ENCODE results near the gene CKS1B.
A peak's percentile ranks its signal among the peaks of the same experiment; 100 is the strongest.

Gene CKS1B

DNA sequence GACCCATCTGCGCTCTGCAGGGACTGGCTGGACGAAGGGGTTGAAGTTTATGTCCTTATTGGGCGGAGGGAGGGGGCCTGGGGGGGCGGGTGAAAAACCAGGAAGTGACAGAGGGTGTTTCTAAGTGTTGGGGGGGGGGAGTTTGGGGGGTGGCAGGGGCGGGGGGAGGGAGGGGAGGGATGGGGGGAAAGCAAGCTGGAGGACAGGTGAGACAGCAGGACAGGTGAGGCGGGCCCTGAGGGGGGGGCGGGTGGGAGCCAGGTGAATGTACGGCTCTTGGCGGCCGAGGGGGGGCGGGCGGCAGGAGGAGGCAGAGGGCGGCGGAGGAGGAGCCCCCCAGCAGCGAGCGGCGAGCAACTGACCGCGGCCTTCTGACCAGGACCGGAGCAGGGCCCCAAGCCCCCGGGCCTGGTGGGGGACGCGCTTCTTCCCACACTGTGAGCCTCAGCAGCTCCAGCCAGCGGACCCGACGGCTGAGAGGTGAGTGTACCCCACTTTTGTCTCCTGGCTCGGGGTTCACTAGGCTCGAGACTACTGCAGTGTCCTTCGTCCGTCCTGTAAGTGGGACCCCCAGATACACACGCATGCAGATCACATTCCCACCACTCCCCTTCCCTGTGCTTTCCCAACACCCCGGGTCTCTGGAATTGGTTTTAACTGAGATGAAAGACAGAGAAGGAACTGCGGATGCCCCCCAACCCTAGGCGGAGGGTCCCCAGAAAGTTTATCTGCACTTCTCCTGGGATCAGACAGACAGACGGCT, 28.2 kb downstream of the CKS1B start, which contains the start of gene ZBTB7B:
Gene ZBTB7B, plus strand, starts transcription at position 339 of the 763 bp plus-strand sequence. CDS start 11,859 bp downstream, outside the sequence.
- peak within 1 kb of the TSS; percentile 93 for H3K4me2 ChIP-seq (ENCODE audit: low read length, poor library complexity, severe bottlenecking)
- peak within 1 kb of the TSS; percentile 98 for H3K18ac ChIP-seq (ENCODE audit: low read depth in 1 of 2, low read length in 2 of 2)
- peaks cover 39% of the 10 kb centered on the region for H3K4me1 ChIP-seq (ENCODE audit: control insufficient read depth, insufficient read depth, low read depth, low read length)
- peak within 1 kb of the TSS; percentile 93 for H3K27ac ChIP-seq (ENCODE audit: low read length, poor library complexity, severe bottlenecking)
- peak within 1 kb of the TSS; percentile 94 for H4K8ac ChIP-seq (ENCODE audit: low read length)
- H2BK120ac ChIP-seq (ENCODE audit: low read depth, low read length), result peak within 1 kb of the TSS; percentile 98
- peak within 1 kb of the TSS; percentile 93 for H2BK15ac ChIP-seq (ENCODE audit: low read depth, poor library complexity, severe bottlenecking)
- peaks cover 3 to 21% of the 10 kb centered on the region in 2 experiments for H3K36me3 ChIP-seq (ENCODE audit: control insufficient read depth in 1 of 2, insufficient read depth in 2 of 2, low read depth in 1 of 2, low read length in 2 of 2)
- no peak within 1 kb of the TSS for H2AFZ ChIP-seq (ENCODE audit: low read depth, low read length)
- H2AK5ac ChIP-seq (ENCODE audit: low read length, severe bottlenecking), result peak within 1 kb of the TSS; percentile 55
- H2BK5ac ChIP-seq (ENCODE audit: low read depth, low read length, poor library complexity, severe bottlenecking), result peak within 1 kb of the TSS; percentile 92
- H3K79me1 ChIP-seq (replicated peaks; ENCODE audit: low read length, poor library complexity, severe bottlenecking), result peaks cover 16% of the 10 kb centered on the region
- H3K4ac ChIP-seq (ENCODE audit: low read depth in 1 of 2, low read length in 2 of 2), result peak within 1 kb of the TSS; percentile 89
- H3K4me3 ChIP-seq (ENCODE audit: insufficient read depth in 1 of 2, low read depth in 1 of 2, low read length in 2 of 2), result peak within 1 kb of the TSS; percentile 83 to 100
- H2BK12ac ChIP-seq (ENCODE audit: low read length in 2 of 2), result peak within 1 kb of the TSS; percentile 46 to 94
- no peaks in the 10 kb centered on the region for H3K9me3 ChIP-seq (ENCODE audit: control insufficient read depth, low read length)
- H3K23ac ChIP-seq (ENCODE audit: low read length in 2 of 2), result peak within 1 kb of the TSS in 1 of 2 experiments; percentile 86
- WGBS, result under 1% methylated on average over 19 of the region's 35 CpGs
- H3K9ac ChIP-seq (ENCODE audit: low read length), result peak within 1 kb of the TSS; percentile 96
- peak; percentile 66 for DNase-seq
- H3K14ac ChIP-seq (ENCODE audit: low read length in 2 of 2), result peak within 1 kb of the TSS in 1 of 2 experiments; percentile 97
- H3K27me3 ChIP-seq (ENCODE audit: control insufficient read depth in 1 of 2, insufficient read depth in 1 of 2, low read length in 2 of 2), result no peaks in the 10 kb centered on the region
- peak within 1 kb of the TSS; percentile 97 for H4K91ac ChIP-seq (ENCODE audit: low read length)

GRCh38 chr1:155003227-155003765, 28.8 kb downstream of the CKS1B start:
- peak overlapping the region; percentile 87 for H3K27ac ChIP-seq (ENCODE audit: low read length, poor library complexity, severe bottlenecking)
- no peak overlapping the region for H2AFZ ChIP-seq (ENCODE audit: low read depth, low read length)
- no peaks in the 10 kb centered on the region for H3K27me3 ChIP-seq (ENCODE audit: control insufficient read depth in 1 of 2, insufficient read depth in 1 of 2, low read length in 2 of 2)
- under 1% methylated on average over 15 of the region's 37 CpGs for WGBS
- peaks cover 15% of the 10 kb centered on the region for H3K79me1 ChIP-seq (replicated peaks; ENCODE audit: low read length, poor library complexity, severe bottlenecking)
- peaks cover 3 to 27% of the 10 kb centered on the region in 2 experiments for H3K36me3 ChIP-seq (ENCODE audit: control insufficient read depth in 1 of 2, insufficient read depth in 2 of 2, low read depth in 1 of 2, low read length in 2 of 2)
- peak overlapping the region; percentile 85 to 89 for H3K4ac ChIP-seq (ENCODE audit: low read depth in 1 of 2, low read length in 2 of 2)
- H3K23ac ChIP-seq (ENCODE audit: low read length in 2 of 2), result peak overlapping the region in 1 of 2 experiments; percentile 86
- peak overlapping the region; percentile 91 for H4K8ac ChIP-seq (ENCODE audit: low read length)
- H3K9ac ChIP-seq (ENCODE audit: low read length), result peak overlapping the region; percentile 96
- H2BK15ac ChIP-seq (ENCODE audit: low read depth, poor library complexity, severe bottlenecking), result peak overlapping the region; percentile 93
- H2BK12ac ChIP-seq (ENCODE audit: low read length in 2 of 2), result peak overlapping the region; percentile 15 to 61
- H2BK5ac ChIP-seq (ENCODE audit: low read depth, low read length, poor library complexity, severe bottlenecking), result peak overlapping the region; percentile 68
- peak overlapping the region; percentile 83 to 100 for H3K4me3 ChIP-seq (ENCODE audit: insufficient read depth in 1 of 2, low read depth in 1 of 2, low read length in 2 of 2)
- H3K18ac ChIP-seq (ENCODE audit: low read depth in 1 of 2, low read length in 2 of 2), result peak overlapping the region; percentile 88 to 98
- H3K9me3 ChIP-seq (ENCODE audit: control insufficient read depth, low read length), result no peaks in the 10 kb centered on the region
- peak; percentile 56 for DNase-seq
- H3K14ac ChIP-seq (ENCODE audit: low read length in 2 of 2), result peak overlapping the region in 1 of 2 experiments; percentile 97
- peak overlapping the region; percentile 62 for H3K4me2 ChIP-seq (ENCODE audit: low read length, poor library complexity, severe bottlenecking)
- H4K91ac ChIP-seq (ENCODE audit: low read length), result peak overlapping the region; percentile 97
- peaks cover 42% of the 10 kb centered on the region for H3K4me1 ChIP-seq (ENCODE audit: control insufficient read depth, insufficient read depth, low read depth, low read length)
- peak overlapping the region; percentile 98 for H2BK120ac ChIP-seq (ENCODE audit: low read depth, low read length)
- peak overlapping the region; percentile 55 for H2AK5ac ChIP-seq (ENCODE audit: low read length, severe bottlenecking)

DNA sequence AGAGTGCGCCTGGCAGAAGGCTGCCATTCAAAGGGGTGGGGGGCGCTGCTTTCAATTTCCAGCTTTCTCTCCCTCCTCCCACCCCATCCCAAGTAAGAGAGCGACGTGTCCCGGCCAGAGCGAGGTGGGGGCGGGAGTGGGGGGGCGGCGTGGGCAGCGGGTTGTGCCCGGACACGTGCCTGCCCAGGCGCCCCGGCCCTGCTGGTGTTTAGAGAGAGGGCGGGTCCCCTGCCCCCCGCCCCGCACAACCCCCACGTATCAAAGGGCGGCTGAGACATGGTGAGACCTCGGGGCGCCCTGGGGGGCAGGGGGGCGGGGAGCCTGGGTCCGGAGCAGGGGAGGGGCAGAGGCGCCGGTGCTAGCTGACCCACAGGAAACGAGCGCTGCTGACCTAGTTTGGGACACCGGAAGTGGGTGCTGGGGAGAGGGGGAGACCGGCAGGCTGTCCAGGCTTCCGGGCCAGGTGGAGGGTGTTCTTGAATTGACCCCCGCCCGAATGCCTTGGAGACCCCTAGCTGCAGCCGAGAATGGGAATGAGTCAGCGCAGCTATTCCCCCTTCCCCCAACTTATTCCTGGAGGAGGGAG, 29.4 kb downstream of the CKS1B start:
- Histone ChIP-seq H2BK120ac (ENCODE audit: low read depth, low read length) (peak overlapping the region; percentile 98), H3K4me1 (ENCODE audit: control insufficient read depth, insufficient read depth, low read depth, low read length) (peaks cover 42% of the 10 kb centered on the region), H4K91ac (ENCODE audit: low read length) (peak overlapping the region; percentile 97), H3K79me1 (replicated peaks; ENCODE audit: low read length, poor library complexity, severe bottlenecking) (peaks cover 19% of the 10 kb centered on the region), H3K27ac (ENCODE audit: low read length, poor library complexity, severe bottlenecking) (peak overlapping the region; percentile 87), H2AFZ (ENCODE audit: low read depth, low read length) (no peak overlapping the region), H3K9ac (ENCODE audit: low read length) (peak overlapping the region; percentile 96), H2BK12ac (ENCODE audit: low read length in 2 of 2) (peak overlapping the region; percentile 59 to 61), H3K4ac (ENCODE audit: low read depth in 1 of 2, low read length in 2 of 2) (peak overlapping the region; percentile 85 to 89), H3K4me3 (ENCODE audit: insufficient read depth in 1 of 2, low read depth in 1 of 2, low read length in 2 of 2) (peak overlapping the region; percentile 83 to 100), H3K27me3 (ENCODE audit: control insufficient read depth in 1 of 2, insufficient read depth in 1 of 2, low read length in 2 of 2) (no peaks in the 10 kb centered on the region), H3K14ac (ENCODE audit: low read length in 2 of 2) (peak overlapping the region in 1 of 2 experiments; percentile 97), H2AK5ac (ENCODE audit: low read length, severe bottlenecking) (peak overlapping the region; percentile 55), H4K8ac (ENCODE audit: low read length) (peak overlapping the region; percentile 91), H2BK15ac (ENCODE audit: low read depth, poor library complexity, severe bottlenecking) (peak overlapping the region; percentile 96), H3K4me2 (ENCODE audit: low read length, poor library complexity, severe bottlenecking) (peak overlapping the region; percentile 62), H3K23ac (ENCODE audit: low read length in 2 of 2) (peak overlapping the region in 1 of 2 experiments; percentile 86), H2BK5ac (ENCODE audit: low read depth, low read length, poor library complexity, severe bottlenecking) (peak overlapping the region; percentile 68), H3K18ac (ENCODE audit: low read depth in 1 of 2, low read length in 2 of 2) (peak overlapping the region; percentile 88 to 98), H3K9me3 (ENCODE audit: control insufficient read depth, low read length) (no peaks in the 10 kb centered on the region), H3K36me3 (ENCODE audit: control insufficient read depth in 1 of 2, insufficient read depth in 2 of 2, low read depth in 1 of 2, low read length in 2 of 2) (peaks cover 3 to 33% of the 10 kb centered on the region in 2 experiments)
- WGBS, result 1% methylated on average over 9 of the region's 34 CpGs
- peak; percentile 58 for DNase-seq
